ELR (cell line): ENCODE results near the gene OR7G2.

Experiments used
- DNase-seq: peaks from one replicate; pipeline ENCODE4 v3.0.0-alpha.2; 2015; ENCODE audit warnings: low read depth

OR7G2 gene

DNA sequence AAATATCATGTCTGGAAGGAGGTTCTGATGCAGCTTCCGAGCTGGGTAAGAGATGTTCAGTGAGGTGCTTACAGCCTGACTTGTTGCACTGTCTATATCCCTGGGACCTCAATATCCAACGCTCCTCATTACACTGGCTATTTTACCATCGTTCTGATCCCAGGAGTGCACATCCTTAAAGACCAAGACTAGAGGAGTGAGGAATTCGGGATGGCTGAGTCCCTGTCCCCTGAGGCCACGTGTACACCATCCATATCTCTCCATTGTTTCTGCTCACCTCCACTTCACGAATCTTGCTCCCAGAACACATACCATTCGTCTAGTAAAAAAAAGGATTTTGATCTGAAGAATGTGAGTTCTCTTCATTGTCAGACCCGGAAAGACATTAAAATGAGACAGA is at the start of gene OR7G2:
OR7G2 (minus strand) TSS at position 101 of the 400 bp plus-strand sequence. CDS start 4,232 bp downstream, outside the sequence.
- DNase-seq = no peak

GRCh38 chr19:9156304-9156703 is 49.0 kb upstream of the OR7G2 start:
- DNase-seq = no peak

- DNase-seq = no peak
Measured at GRCh38 chr19:9155591-9155990, 48.3 kb upstream of the OR7G2 start.

- no peak for DNase-seq
Measured at GRCh38 chr19:9151367-9151766, 44.1 kb upstream of the OR7G2 start.

DNA sequence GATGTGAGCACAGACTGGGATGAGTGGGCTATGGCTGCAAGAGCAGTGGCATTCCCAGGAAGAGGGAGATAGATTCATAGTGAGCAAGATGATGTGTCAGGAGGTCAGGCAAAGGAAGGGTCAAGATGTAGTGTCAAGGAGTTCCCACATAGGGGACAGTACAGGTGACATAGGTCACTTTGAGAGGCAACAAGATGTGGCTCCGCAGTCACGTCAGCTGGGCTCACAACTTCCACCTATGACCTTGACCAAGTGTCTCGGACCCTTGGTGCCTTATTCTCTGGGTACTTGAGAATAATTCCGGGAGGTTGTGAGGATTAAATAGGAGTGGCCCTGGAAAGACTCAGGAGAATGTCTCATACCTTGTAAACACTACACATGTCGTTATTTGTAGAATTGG is 43.4 kb upstream of the OR7G2 start:
- DNase-seq = no peak

- no peak for DNase-seq
Measured at GRCh38 chr19:9149997-9150396, 42.7 kb upstream of the OR7G2 start.

DNA sequence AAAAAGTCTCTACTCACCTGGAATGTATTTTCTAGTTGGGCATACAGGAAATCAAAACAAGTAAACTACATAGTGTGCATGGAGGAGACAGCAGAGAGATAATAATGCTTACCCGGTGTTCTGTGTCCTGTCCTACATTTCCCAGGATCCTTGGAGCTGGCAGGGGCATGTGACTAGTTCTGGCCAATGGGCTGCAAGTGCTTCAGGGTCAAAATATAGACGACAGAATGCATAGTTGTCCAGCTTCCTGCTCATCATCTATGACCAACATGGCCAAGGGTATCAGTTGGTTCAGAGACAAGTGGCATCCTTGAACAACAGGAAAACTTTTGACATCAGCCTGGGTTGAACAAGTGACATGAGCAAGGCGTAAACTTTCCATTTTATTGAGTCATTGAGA is 41.4 kb upstream of the OR7G2 start:
- no peak for DNase-seq

GRCh38 chr19:9146882-9147281 is 39.6 kb upstream of the OR7G2 start:
- DNase-seq = no peak

DNA sequence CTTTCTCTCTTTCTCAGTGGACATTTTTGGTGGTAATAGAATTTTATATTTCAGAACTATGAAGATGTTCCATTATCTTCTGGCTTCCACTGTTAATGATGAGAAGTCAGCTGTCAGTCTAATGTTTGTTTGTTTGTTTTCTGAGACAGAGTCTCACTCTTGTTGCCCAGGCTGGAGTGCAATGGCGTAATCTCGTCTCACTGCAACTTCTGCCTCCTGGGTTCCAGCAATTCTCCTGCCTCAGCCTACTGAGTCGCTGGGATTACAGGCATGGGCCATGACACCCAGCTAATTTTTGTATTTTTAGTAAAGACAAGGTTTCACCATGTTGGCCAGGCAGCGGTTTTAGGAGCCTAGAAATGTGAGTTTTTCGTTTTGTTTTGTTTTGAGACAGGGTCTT is 37.6 kb upstream of the OR7G2 start:
- DNase-seq = peak; percentile 9

DNA sequence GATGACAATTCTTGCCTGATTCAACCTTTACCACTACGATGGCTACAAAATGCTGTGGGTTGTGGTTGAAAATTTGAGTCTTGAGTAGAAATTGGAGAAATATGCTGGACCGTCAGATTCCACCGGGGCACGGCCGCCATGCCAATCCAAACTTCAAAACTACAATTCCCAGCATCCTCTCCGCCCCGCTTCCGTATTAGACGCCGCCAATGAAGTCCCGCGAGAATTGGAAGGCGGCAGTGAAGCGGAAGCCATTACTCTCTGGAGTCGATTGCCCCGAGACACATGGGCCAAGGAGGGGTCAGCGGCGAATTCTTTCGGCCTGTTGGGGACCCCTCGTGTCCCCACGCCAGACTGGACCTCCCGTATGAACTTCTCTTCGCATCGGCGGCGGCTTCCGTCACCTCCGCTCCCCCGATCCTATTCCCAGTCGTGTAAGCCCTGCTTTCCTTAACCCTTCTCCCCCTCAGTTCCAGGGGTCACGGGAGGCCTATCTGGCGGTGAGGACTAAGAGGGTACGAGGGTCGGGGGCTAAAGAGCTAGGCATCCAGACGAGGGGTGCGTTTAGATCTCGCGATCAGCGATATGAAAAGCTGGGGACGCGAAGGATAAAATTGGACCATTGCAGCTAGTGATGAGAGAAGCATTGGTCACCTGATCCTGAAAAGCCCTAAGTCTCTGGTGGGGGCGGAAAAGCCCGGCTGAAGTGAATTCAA is 33.0 kb upstream of the OR7G2 start, which contains the start of gene ZNF317:
ZNF317 (plus strand) TSS at position 239 of the 716 bp plus-strand sequence. CDS start 15,620 bp downstream, outside the sequence.
- DNase-seq = peak; percentile 95

DNA sequence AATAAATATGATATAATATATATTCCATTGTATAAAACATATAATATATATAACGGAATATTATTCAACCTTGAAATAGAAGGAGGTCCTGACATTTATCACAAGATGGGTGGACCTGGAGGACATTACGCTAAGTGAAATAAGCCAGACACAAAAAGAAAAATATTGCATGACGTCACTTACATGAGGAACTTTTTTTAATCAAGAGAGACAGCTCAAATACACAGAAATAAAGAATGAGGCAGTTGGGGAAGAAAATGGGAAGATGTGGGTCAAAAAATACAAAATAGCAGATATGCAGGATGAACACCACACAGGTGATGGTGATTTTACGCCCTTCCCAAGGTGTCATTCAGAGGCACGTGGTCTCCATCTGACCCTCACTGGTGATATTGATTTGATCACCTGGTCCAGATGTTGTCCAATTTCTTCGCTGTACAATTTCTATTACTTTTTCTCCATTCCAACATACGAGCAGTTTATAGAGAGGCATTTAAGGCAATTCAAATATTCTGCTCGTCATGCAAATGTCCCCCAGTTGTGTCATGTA is 32.4 kb upstream of the OR7G2 start:
- no peak for DNase-seq

DNA sequence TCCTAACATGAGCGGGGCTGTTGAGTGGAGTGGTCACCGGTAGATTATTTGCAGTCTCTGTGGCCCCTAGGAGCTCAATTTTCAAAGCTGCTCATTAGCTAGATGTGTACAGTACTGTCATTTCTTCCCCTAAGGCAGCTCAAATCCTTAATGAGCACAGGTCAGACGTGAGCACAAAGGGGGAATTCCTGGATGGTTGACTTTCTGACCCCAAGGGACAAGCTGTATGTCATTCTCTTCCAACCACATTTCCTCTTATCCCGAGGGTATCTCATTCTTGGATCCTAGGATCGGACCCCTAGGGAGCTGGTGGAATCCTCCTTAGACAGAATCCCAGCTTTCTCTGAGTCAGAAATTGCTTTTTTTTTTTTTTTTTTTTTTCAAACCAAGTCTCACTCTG is 25.1 kb upstream of the OR7G2 start:
- peak; percentile 36 for DNase-seq

GRCh38 chr19:9130965-9131364 is 23.7 kb upstream of the OR7G2 start:
- DNase-seq = no peak

- peak; percentile 83 for DNase-seq
Measured at GRCh38 chr19:9128171-9128570, 20.9 kb upstream of the OR7G2 start.

GRCh38 chr19:9126900-9127405 is 19.7 kb upstream of the OR7G2 start, which contains the start of gene OR7G3:
Gene OR7G3 (minus strand): TSS chr19:9126950. CDS start chr19:9126950, 0 bp downstream.
- no peak for DNase-seq

- no peak for DNase-seq
Measured at GRCh38 chr19:9116547-9116946, 9.3 kb upstream of the OR7G2 start.

- no peak for DNase-seq
Measured at GRCh38 chr19:9115307-9115813, 8.1 kb upstream of the OR7G2 start, which contains the start of gene OR7G1. Gene OR7G1 (minus strand): TSS chr19:9115763. CDS start chr19:9115763, 0 bp downstream.

DNA sequence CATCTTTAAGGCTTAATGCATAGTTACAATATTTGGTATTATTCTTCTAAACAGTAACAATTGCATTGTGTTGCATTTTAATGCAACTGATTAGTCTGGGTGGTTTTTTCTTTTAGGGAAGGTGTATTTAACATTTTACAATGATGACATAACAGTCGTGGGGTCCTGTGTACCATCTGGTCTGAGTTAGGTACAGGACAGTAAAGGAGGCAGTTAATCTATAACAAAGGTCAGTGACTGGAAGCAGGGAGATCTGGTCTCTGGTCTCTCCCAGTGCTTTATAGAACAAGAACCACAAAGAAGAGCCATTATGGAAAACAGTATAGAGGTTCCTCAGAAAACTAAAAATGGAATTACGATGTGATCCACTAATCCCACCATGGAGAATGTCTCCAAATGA is 2.7 kb upstream of the OR7G2 start:
- DNase-seq = no peak

DNA sequence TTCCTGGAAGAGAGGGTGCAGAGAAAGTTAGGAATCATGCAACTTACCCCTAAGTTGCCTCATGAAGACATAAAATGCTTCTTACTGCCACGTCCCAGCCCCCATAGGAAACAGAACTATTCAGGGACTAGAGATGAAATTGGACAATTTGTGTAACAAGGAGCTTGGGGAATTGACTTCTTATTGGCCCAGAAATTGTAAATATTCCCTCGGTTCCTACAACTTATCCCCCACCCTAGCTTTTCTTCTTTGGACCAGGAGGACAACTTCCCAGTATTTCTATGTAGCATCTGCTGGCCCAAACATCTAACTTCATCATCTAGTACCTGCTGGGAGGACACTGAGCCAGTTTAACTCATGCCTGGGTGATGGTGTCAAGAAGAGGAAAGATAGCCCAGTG is 20.5 kb downstream of the OR7G2 start, which contains the start of gene OR1M1:
OR1M1 (plus strand) TSS at position 301 of the 400 bp plus-strand sequence. CDS start 6,184 bp downstream, outside the sequence.
- no peak for DNase-seq

DNA sequence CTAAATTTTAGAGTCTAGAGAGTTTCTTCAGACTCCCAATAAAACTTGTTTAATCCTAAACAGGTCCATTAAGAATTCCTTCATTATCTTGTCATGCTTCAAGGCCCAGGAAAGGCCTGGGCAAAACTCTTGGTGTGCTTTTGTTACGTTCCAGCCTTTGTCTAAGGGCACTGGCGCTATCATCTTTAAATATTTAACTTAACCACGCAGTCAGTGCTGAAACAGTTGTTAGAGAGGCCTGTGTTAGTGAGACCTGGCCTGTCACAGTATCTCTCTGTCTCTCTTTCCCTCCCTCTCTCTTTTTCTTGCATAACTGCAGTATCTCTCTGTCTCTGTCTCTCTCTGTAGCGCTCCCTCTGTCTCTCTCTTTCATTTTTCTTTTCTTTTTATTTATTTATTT is 28.6 kb downstream of the OR7G2 start:
- no peak for DNase-seq

DNA sequence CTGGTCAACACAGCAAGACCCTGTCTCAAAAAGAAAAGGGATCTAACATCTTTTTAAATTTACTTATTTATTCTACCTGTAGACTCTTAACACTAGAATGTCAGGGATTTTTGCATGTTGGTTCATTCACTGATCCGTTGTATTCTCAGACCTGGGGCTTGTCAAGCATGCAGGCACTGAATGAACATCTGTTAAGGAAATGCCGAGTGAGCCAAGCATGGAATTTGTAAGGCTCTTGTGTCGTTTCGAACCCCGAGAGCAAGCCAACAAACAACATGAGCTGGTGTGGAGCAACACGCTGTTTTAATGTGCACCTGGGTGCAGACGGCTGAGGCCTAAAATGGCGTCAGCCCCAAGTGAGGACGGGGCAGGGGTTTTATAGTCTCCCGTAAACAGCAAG is 30.4 kb downstream of the OR7G2 start:
- DNase-seq = no peak

- peak; percentile 96 for DNase-seq
Measured at GRCh38 chr19:9075064-9075949, 32.0 kb downstream of the OR7G2 start.
